H1 (cell line): Measurements from ENCODE around the gene CNBD2. TPM values are rescaled to one million over a fixed set of nuclear protein-coding genes. Genes with fewer than 3 reads are reported as not detected.

Experiments
- CTCF ChIA-PET: fragments of 300-600 bp; sonication (Branson Sonifier 250); formaldehyde crosslinking; loops from one replicate; lab custom pipeline; 2021; ENCODE audit not compliant: partially characterized antibody; lab: Charles Lee
- POLR2A ChIA-PET: fragments of 300-600 bp; sonication (Branson Sonifier 250); formaldehyde crosslinking; loops from one replicate; lab custom pipeline; 2021; ENCODE audit warnings: inconsistent platforms; ENCODE audit not compliant: partially characterized antibody; lab: Charles Lee
- DNase-seq, 2 experiments: peaks; one replicate each; pipeline versions ENCODE4 v3.0.0 to v3.0.0-alpha.2; 2010 to 2022; ENCODE audit warnings: low spot score in 2 of 2, low read depth in 1 of 2, mixed read lengths in 1 of 2
- FAIRE-seq: peaks from 2 replicates; lab custom pipeline; 2011; peaks lifted over from hg19 to GRCh38; lab: Jason Lieb, UNC
- H2AFZ ChIP-seq: 2 replicates; pipeline ENCODE4 v1.8.1; 2012; ENCODE audit warnings: low read length, inconsistent platforms
- H2AK5ac ChIP-seq: 2 replicates; pipeline ENCODE4 v1.6.1; 2013; ENCODE audit warnings: low read depth, low read length
- H2BK120ac ChIP-seq: replicated peaks from 2 replicates; pipeline ENCODE3; 2013; ENCODE audit warnings: low read depth, low read length, inconsistent platforms
- H2BK12ac ChIP-seq: 2 replicates; pipeline ENCODE4 v1.6.1; 2013; ENCODE audit warnings: low read depth, low read length
- H2BK15ac ChIP-seq: 2 replicates; pipeline ENCODE4 v1.6.1; 2013; ENCODE audit warnings: low read length
- H2BK20ac ChIP-seq: 2 replicates; pipeline ENCODE4 v1.6.1; 2013; ENCODE audit warnings: low read length
- H2BK5ac ChIP-seq: 2 replicates; pipeline ENCODE4 v1.6.1; 2013; ENCODE audit warnings: low read depth, low read length
- H3K14ac ChIP-seq: 2 replicates; pipeline ENCODE4 v1.6.1; 2013; ENCODE audit warnings: inconsistent platforms; ENCODE audit not compliant: insufficient read length
- H3K18ac ChIP-seq: 2 replicates; pipeline ENCODE4 v1.6.1; 2013; ENCODE audit warnings: low read length; ENCODE audit errors: extremely low read depth
- H3K23ac ChIP-seq: 2 replicates; pipeline ENCODE4 v1.6.1; 2013; ENCODE audit warnings: inconsistent platforms; ENCODE audit not compliant: insufficient read length
- H3K23me2 ChIP-seq: 2 replicates; pipeline ENCODE4 v1.6.1; 2013; ENCODE audit warnings: low read depth, low read length
- H3K27ac ChIP-seq: 2 replicates; pipeline ENCODE4 v1.6.1; 2011; ENCODE audit warnings: low read depth, low read length, inconsistent platforms
- H3K27me3 ChIP-seq, 4 experiments: replicated peaks in 1 of 4; 1 replicate in 1 of 4; 2 replicates in 3 of 4; pipeline versions ENCODE4 v1.6.1 to v1.8.1; 2011 to 2013; ENCODE audit warnings: low read length in 3 of 4, mild to moderate bottlenecking in 3 of 4, inconsistent platforms in 2 of 4, mixed read lengths in 2 of 4, moderate library complexity in 1 of 4; ENCODE audit not compliant: control insufficient read depth in 3 of 4, insufficient read depth in 3 of 4; ENCODE audit errors: extremely low read depth in 1 of 4
- H3K36me3 ChIP-seq, 4 experiments: 2 replicates each; pipeline versions ENCODE4 v1.6.1 to v1.8.1; 2011 to 2013; ENCODE audit warnings: mild to moderate bottlenecking in 4 of 4, low read length in 3 of 4, moderate library complexity in 2 of 4, control low read depth in 1 of 4, inconsistent platforms in 1 of 4; ENCODE audit not compliant: insufficient read depth in 4 of 4, control insufficient read depth in 2 of 4
- H3K4ac ChIP-seq: replicated peaks from 2 replicates; pipeline ENCODE3; 2013; ENCODE audit warnings: low read length, low read depth, mixed read lengths, inconsistent platforms; ENCODE audit not compliant: insufficient read length
- H3K4me1 ChIP-seq, 4 experiments: replicated peaks in 1 of 4; 1 replicate in 1 of 4; 2 replicates in 3 of 4; pipeline versions ENCODE4 v1.6.1 to v1.8.1; 2011 to 2013; ENCODE audit warnings: low read length in 3 of 4, inconsistent platforms in 2 of 4, mixed read lengths in 1 of 4; ENCODE audit not compliant: insufficient read depth in 4 of 4, control insufficient read depth in 3 of 4
- H3K4me2 ChIP-seq, 2 experiments: 2 replicates each; pipeline versions ENCODE4 v1.6.1 to v1.8.1; 2011 to 2013; ENCODE audit warnings: low read depth in 2 of 2, low read length in 2 of 2, control low read depth in 1 of 2, inconsistent platforms in 1 of 2, mild to moderate bottlenecking in 1 of 2; ENCODE audit not compliant: insufficient read depth in 1 of 2
- H3K4me3 ChIP-seq, 4 experiments: fragments of 200-600, 300-600 bp in 1 of 4; sonication (generic), shearing (Covaris generic), sonication (Bioruptor Twin) in 1 of 4; 2 replicates each; pipeline versions ENCODE4 v1.5.1 to v1.8.1; 2011 to 2016; ENCODE audit warnings: low read length in 4 of 4, low read depth in 3 of 4, control low read depth in 2 of 4, inconsistent platforms in 2 of 4, mild to moderate bottlenecking in 2 of 4, mixed read lengths in 1 of 4, moderate library complexity in 1 of 4; ENCODE audit not compliant: insufficient read depth in 2 of 4; ENCODE audit errors: extremely low read depth in 1 of 4
- H3K56ac ChIP-seq: replicated peaks from 2 replicates; pipeline ENCODE3; 2013; ENCODE audit warnings: low read depth, mild to moderate bottlenecking, mixed read lengths, low read length, inconsistent platforms; ENCODE audit not compliant: insufficient read length
- H3K79me1 ChIP-seq: 2 replicates; pipeline ENCODE4 v1.6.1; 2013; ENCODE audit warnings: low read depth, low read length, control low read depth
- H3K79me2 ChIP-seq, 2 experiments: 2 replicates each; pipeline versions ENCODE4 v1.6.1 to v1.8.1; 2012 to 2013; ENCODE audit warnings: low read length in 2 of 2, mild to moderate bottlenecking in 2 of 2, inconsistent platforms in 1 of 2; ENCODE audit not compliant: insufficient read depth in 2 of 2, control insufficient read depth in 1 of 2
- H3K9ac ChIP-seq, 4 experiments: replicated peaks in 1 of 4; 1 replicate in 1 of 4; 2 replicates in 3 of 4; pipeline versions ENCODE4 v1.6.1 to v1.8.1; 2011 to 2013; ENCODE audit warnings: low read depth in 3 of 4, low read length in 3 of 4, control low read depth in 2 of 4, mild to moderate bottlenecking in 2 of 4, moderate library complexity in 2 of 4, inconsistent platforms in 1 of 4; ENCODE audit errors: extremely low read depth in 1 of 4
- H3K9me3 ChIP-seq, 2 experiments: 2 replicates each; pipeline versions ENCODE4 v1.6.1 to v1.8.1; 2012 to 2013; ENCODE audit warnings: mild to moderate bottlenecking in 2 of 2, moderate library complexity in 2 of 2, control low read depth in 1 of 2, inconsistent platforms in 1 of 2, low read depth in 1 of 2, low read length in 1 of 2, mixed read lengths in 1 of 2; ENCODE audit not compliant: insufficient read depth in 2 of 2
- H4K20me1 ChIP-seq, 2 experiments: replicated peaks in 1 of 2; 2 replicates each; pipeline versions ENCODE3 to v1.8.1; 2011 to 2013; ENCODE audit warnings: inconsistent platforms in 2 of 2, low read length in 2 of 2, mild to moderate bottlenecking in 1 of 2; ENCODE audit not compliant: insufficient read depth in 2 of 2, control insufficient read depth in 1 of 2
- H4K5ac ChIP-seq: 2 replicates; pipeline ENCODE4 v1.6.1; 2013; ENCODE audit warnings: low read length, low read depth, mixed read lengths, inconsistent platforms; ENCODE audit not compliant: insufficient read length
- H4K8ac ChIP-seq: 2 replicates; pipeline ENCODE4 v1.8.0; 2013; ENCODE audit warnings: mild to moderate bottlenecking, moderate library complexity, low read length, inconsistent platforms; ENCODE audit not compliant: insufficient read depth; ENCODE audit errors: extremely low read depth
- H4K91ac ChIP-seq: replicated peaks from 2 replicates; pipeline ENCODE3; 2013; ENCODE audit warnings: low read length, mixed read lengths, inconsistent platforms; ENCODE audit not compliant: insufficient read length
- CTBP2 ChIP-seq: IDR thresholded peaks from 2 replicates; pipeline ENCODE4 v1.7.0; 2011; ENCODE audit warnings: borderline replicate concordance, mild to moderate bottlenecking, moderate library complexity, mixed read lengths, low read length; ENCODE audit not compliant: insufficient read depth, insufficient read length
- SP1 ChIP-seq: IDR thresholded peaks from 2 replicates; pipeline ENCODE4 v1.6.1; 2011; ENCODE audit warnings: low read depth, low read length
- WGBS, 2 experiments: shearing (Covaris generic) in 1 of 2; methylation state at CpG; one replicate each; pipeline versions ENCODE4 v1.1.6 to v1.1.7; 2013 to 2015; ENCODE audit warnings: low lambda C conversion rate in 2 of 2, mixed read lengths in 2 of 2, inconsistent platforms in 1 of 2, low coverage in 1 of 2, missing lambda C conversion rate in 1 of 2; ENCODE audit not compliant: insufficient replicate concordance in 2 of 2, insufficient coverage in 1 of 2, insufficient read length in 1 of 2; ENCODE audit errors: extremely low coverage in 1 of 2, missing lambda C conversion rate in 1 of 2; 5-methylcytosine and 5-hydroxymethylcytosine counted together
- polyA plus RNA-seq, 7 experiments: library from polyadenylated mRNA; depleted of rRNA in 3 of 7; stranded (reverse) in 5 of 7; unstranded in 2 of 7; fragments of >200 nt in 5 of 7; fragments of 200-250 nt in 2 of 7; gene quantifications; 1 replicate in 5 of 7; 2 replicates in 1 of 7; 4 replicates in 1 of 7; pipeline versions ENCODE4 v1.2.1 to v1.2.3, GENCODE V29; 2011 to 2013; ENCODE audit warnings: missing spikeins in 2 of 7, mixed read lengths in 2 of 7
- total RNA-seq: library from RNA; stranded (reverse); fragmentation: NEBNext Ultra II Directional; extraction: Animal tissue kit (Norgen Biotek cat#: 25700); gene quantifications from 2 replicates; pipeline ENCODE4 v1.2.1, GENCODE V29; 2021
- TF ChIP-seq, protein P1 (sequence below): IDR thresholded peaks from 2 replicates; pipeline ENCODE4 v1.6.1; 2012; ENCODE audit warnings: inconsistent platforms

Gene CNBD2
- total and polyA plus RNA-seq, 2 of the 8 experiments (the other 6 are each of a cell fraction or from before 2014, with no cell fraction given), result 2.6 to 4.5 TPM

DNA sequence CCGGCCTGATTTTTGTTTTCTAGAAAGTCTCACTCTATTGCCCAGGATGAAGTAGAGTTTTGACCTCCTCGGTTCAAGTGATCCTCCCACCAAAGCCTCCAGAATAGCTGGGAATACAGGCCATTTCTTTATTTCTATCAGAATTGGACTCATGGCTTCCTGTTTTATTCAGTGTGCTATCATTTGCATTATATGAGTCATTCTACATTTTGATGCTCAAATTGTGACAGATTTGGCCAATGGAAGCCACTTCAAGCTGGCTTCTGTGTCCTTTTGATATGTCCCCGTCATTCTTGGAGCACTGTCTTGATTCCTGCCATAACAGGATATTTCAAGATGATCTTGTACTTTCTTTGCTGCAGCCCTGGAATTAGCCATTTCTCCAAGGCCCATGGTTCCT is 75.1 kb downstream of the CNBD2 start:
- no peaks in the 10 kb centered on the region for H3K36me3 ChIP-seq
- no peak overlapping the region for H3K4ac ChIP-seq
- no peak for TF ChIP-seq CTBP2
- TF ChIP-seq, protein P1, sequence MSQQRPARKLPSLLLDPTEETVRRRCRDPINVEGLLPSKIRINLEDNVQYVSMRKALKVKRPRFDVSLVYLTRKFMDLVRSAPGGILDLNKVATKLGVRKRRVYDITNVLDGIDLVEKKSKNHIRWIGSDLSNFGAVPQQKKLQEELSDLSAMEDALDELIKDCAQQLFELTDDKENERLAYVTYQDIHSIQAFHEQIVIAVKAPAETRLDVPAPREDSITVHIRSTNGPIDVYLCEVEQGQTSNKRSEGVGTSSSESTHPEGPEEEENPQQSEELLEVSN, result no peak
- no peak for TF ChIP-seq SP1
- TF ChIP-seq, all 59 proteins: peak for 0
- Histone ChIP-seq H4K5ac (no peak overlapping the region), H3K4me1 (no peaks in the 10 kb centered on the region), H2BK5ac (no peak overlapping the region), H2BK15ac (no peak overlapping the region), H4K8ac (no peak overlapping the region), H3K79me1 (no peaks in the 10 kb centered on the region), H2BK12ac (no peak overlapping the region), H3K27ac (no peak overlapping the region), H3K23me2 (no peaks in the 10 kb centered on the region), H3K56ac (no peak overlapping the region), H2AFZ (no peak overlapping the region), H3K4me3 (no peak overlapping the region), H3K27me3 (no peaks in the 10 kb centered on the region), H3K9me3 (no peaks in the 10 kb centered on the region), H2BK120ac (no peak overlapping the region), H3K4me2 (no peak overlapping the region), H2AK5ac (no peak overlapping the region), H3K18ac (no peak overlapping the region), H3K9ac (no peak overlapping the region), H3K23ac (no peak overlapping the region), H3K79me2 (peaks cover 0 to 34% of the 10 kb centered on the region in 2 experiments; a peak in 2 of 4 replicates), H4K20me1 (peaks cover 10 to 14% of the 10 kb centered on the region in 2 experiments), H3K14ac (no peak overlapping the region), H4K91ac (no peak overlapping the region), H2BK20ac (no peak overlapping the region)
- FAIRE-seq (no peak), DNase-seq (no peak)
- WGBS, 2 experiments, result 90% methylated on average over 3 of the region's 3 CpGs; no CpG with 5 or more reads in 1 of the 2 experiments
- ChIA-PET CTCF (interaction anchor here (0.8 to 2.4 kb wide), 8 partner anchors 12 to 95 kb away, joined by 3 to 8 read pairs (median 4); no protein-coding TSS in a partner anchor), POLR2A (interaction anchor here (1.0 to 2.0 kb wide), 4 partner anchors 8 to 50 kb away, joined by 3 to 9 read pairs (median 4); no protein-coding TSS in a partner anchor)
